Measurements from ENCODE around the gene GNAT1.

GNAT1 gene

GRCh38 chr3:50177346-50177745 is 14.1 kb upstream of the GNAT1 start:
- Mint-ChIP-seq H3K27me3 (ENCODE audit: low read depth) (no peaks in the 10 kb centered on the region), H3K9me3 (no peaks in the 10 kb centered on the region), H3K4me3 (no peak overlapping the region), H3K36me3 (ENCODE audit: low read depth) (peaks cover 39% of the 10 kb centered on the region), H3K27ac (no peak overlapping the region), H3K4me1 (peaks cover 10% of the 10 kb centered on the region)
- TF ChIP-seq, protein P1, sequence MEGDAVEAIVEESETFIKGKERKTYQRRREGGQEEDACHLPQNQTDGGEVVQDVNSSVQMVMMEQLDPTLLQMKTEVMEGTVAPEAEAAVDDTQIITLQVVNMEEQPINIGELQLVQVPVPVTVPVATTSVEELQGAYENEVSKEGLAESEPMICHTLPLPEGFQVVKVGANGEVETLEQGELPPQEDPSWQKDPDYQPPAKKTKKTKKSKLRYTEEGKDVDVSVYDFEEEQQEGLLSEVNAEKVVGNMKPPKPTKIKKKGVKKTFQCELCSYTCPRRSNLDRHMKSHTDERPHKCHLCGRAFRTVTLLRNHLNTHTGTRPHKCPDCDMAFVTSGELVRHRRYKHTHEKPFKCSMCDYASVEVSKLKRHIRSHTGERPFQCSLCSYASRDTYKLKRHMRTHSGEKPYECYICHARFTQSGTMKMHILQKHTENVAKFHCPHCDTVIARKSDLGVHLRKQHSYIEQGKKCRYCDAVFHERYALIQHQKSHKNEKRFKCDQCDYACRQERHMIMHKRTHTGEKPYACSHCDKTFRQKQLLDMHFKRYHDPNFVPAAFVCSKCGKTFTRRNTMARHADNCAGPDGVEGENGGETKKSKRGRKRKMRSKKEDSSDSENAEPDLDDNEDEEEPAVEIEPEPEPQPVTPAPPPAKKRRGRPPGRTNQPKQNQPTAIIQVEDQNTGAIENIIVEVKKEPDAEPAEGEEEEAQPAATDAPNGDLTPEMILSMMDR (IDR thresholded peaks at IDR 0.05; ENCODE audit: unreplicated experiment in 3 of 3): no peak

- Mint-ChIP-seq H3K27ac (no peak overlapping the region), H3K4me1 (peaks cover 10% of the 10 kb centered on the region), H3K9me3 (no peaks in the 10 kb centered on the region), H3K4me3 (no peak overlapping the region), H3K36me3 (ENCODE audit: low read depth) (peaks cover 48% of the 10 kb centered on the region), H3K27me3 (ENCODE audit: low read depth) (no peaks in the 10 kb centered on the region)
- TF ChIP-seq, protein P1 (IDR thresholded peaks at IDR 0.05; ENCODE audit: unreplicated experiment in 3 of 3): no peak
These were observed 11.7 kb upstream of the GNAT1 start for GRCh38 chr3:50179710-50180109.

DNA sequence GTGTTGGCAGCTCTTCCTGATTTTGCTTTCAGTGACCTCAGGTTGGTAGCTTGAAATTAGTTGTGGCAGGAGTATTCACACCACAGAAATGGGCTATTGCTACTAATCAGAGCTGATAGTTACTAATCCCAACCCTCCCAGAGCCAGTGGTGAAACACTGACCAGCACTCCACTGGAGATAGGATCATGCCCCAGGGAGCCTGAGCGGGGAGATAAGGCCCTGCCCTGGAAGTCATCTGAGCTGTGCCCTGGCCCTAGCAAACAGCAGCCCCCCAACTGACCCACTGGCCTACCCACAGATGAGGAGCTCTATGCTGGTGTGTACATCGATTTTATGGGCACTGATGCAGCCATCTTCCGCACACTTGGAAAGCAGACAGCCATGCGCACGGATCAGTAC is 9.4 kb upstream of the GNAT1 start:
- H3K4me1 Mint-ChIP-seq: peaks cover 10% of the 10 kb centered on the region
- H3K27me3 Mint-ChIP-seq (ENCODE audit: low read depth): no peaks in the 10 kb centered on the region
- no peaks in the 10 kb centered on the region for H3K9me3 Mint-ChIP-seq
- H3K4me3 Mint-ChIP-seq: no peak overlapping the region
- TF ChIP-seq, protein P1 (IDR thresholded peaks at IDR 0.05; ENCODE audit: unreplicated experiment in 3 of 3): no peak
- no peak overlapping the region for H3K27ac Mint-ChIP-seq
- peaks cover 45% of the 10 kb centered on the region for H3K36me3 Mint-ChIP-seq (ENCODE audit: low read depth)

DNA sequence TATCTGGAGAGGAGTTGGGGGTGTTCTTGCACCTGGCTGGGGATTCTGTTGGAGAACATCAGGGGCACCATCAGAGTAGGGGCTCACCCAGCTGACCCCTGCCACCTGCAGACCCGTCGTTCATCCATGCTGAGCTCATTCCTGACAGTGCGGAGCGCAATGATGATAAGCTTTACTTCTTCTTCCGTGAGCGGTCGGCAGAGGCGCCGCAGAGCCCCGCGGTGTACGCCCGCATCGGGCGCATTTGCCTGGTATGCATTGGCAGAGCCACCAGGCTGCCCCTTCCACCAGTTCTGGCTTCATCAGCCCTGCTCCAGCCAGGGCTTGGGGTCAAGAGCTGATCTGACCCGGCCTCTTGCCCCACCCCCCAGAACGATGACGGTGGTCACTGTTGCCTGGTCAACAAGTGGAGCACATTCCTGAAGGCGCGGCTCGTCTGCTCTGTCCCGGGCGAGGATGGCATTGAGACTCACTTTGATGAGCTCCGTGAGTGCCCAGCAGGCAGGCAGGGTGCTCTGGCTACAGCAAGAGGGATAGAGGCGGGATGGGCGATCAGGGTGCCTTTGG is 8.8 kb upstream of the GNAT1 start:
- no peaks in the 10 kb centered on the region for H3K9me3 Mint-ChIP-seq
- TF ChIP-seq, protein P1 (IDR thresholded peaks at IDR 0.05; ENCODE audit: unreplicated experiment in 3 of 3): no peak
- H3K4me1 Mint-ChIP-seq: peaks cover 5% of the 10 kb centered on the region
- peaks cover 39% of the 10 kb centered on the region for H3K36me3 Mint-ChIP-seq (ENCODE audit: low read depth)
- H3K27me3 Mint-ChIP-seq (ENCODE audit: low read depth): no peaks in the 10 kb centered on the region
- H3K27ac Mint-ChIP-seq: no peak overlapping the region
- no peak overlapping the region for H3K4me3 Mint-ChIP-seq

GRCh38 chr3:50183755-50184154 is 7.7 kb upstream of the GNAT1 start:
- TF ChIP-seq, protein P1 (IDR thresholded peaks at IDR 0.05; ENCODE audit: unreplicated experiment in 3 of 3): no peak
- no peaks in the 10 kb centered on the region for H3K27me3 Mint-ChIP-seq (ENCODE audit: low read depth)
- H3K9me3 Mint-ChIP-seq: no peaks in the 10 kb centered on the region
- peaks cover 39% of the 10 kb centered on the region for H3K36me3 Mint-ChIP-seq (ENCODE audit: low read depth)
- H3K4me3 Mint-ChIP-seq: no peak overlapping the region
- H3K4me1 Mint-ChIP-seq: peaks cover 5% of the 10 kb centered on the region
- H3K27ac Mint-ChIP-seq: no peak overlapping the region

DNA sequence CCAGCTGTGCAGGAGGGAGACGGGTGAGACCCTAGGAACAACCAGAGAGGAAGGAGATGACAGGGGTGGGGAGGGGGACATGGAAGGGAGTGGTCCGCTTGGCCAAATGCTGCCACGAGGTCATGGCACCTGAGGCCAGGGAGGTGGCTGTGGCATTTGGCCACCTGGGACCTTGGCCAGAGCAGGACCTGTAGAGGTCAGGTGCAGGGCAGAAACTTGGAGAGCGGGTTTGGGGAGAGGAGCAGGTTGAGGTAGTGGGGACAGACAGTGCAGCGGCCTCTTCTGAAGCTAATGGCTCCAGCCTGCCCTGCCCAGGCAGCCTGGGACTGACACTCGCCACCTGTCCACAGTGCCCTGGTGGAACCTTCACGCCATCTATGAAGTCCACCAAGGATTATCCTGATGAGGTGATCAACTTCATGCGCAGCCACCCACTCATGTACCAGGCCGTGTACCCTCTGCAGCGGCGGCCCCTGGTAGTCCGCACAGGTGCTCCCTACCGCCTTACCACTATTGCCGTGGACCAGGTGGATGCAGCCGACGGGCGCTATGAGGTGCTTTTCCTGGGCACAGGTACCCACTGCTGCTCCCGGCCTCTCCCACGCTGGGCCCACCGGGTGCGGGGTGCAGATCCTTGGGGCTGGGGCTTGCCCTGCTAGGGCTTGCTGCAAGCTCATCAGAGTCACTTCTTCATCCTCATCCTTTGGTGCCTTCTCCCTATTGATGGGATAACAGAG is 7.0 kb upstream of the GNAT1 start:
- Mint-ChIP-seq H3K4me3 (no peak overlapping the region), H3K9me3 (no peaks in the 10 kb centered on the region), H3K36me3 (ENCODE audit: low read depth) (peaks cover 38% of the 10 kb centered on the region), H3K27ac (no peak overlapping the region), H3K4me1 (peaks cover 10% of the 10 kb centered on the region), H3K27me3 (ENCODE audit: low read depth) (peaks cover 2% of the 10 kb centered on the region)
- TF ChIP-seq, protein P1 (IDR thresholded peaks at IDR 0.05; ENCODE audit: unreplicated experiment in 3 of 3): no peak
